K562 (cell line): ENCODE data around the gene HARS2. TPM values are rescaled to one million over a fixed set of nuclear protein-coding genes. Genes with fewer than 3 reads are reported as not detected.

Experiments
- ATAC-seq: fragments of 200-7000 bp; cut with Tn5 transposase; 3 replicates; pipeline ENCODE4 v1.9.1; 2020; ENCODE audit warnings: moderate library complexity
- Bru-seq: library from RNA; stranded (reverse); fragments of 400-500 nt; gene quantifications from one replicate; lab custom pipeline; 2021; lab: Mats Ljungman, UMichigan
- BruChase-seq, 2 experiments: library from RNA; stranded (reverse); fragments of 400-500 nt; gene quantifications; one replicate each; lab custom pipeline; 2021; lab: Mats Ljungman, UMichigan
- BruUV-seq: library from RNA; stranded (reverse); fragments of 400-500 nt; replicated peaks from 2 replicates; lab custom pipeline; 2021; lab: Mats Ljungman, UMichigan
- CTCF ChIA-PET: fragments of 300-600 bp; formaldehyde crosslinking; extraction: SDS; loops from one replicate; lab custom pipeline; 2021; ENCODE audit warnings: low intra/inter-chr PET ratio; lab: Yijun Ruan, JAX
- POLR2A ChIA-PET: fragments of 300-600, 350-650 bp; sonication (Branson Sonifier 250); formaldehyde crosslinking; extraction: SDS; loops from one replicate; lab custom pipeline; 2021; ENCODE audit warnings: antibody characterized with exemption, inconsistent platforms; lab: Yijun Ruan, JAX
- DNase-seq, 4 experiments: peaks; one replicate each; pipeline versions ENCODE4 v3.0.0 to v3.0.0-alpha.2; 2011 to 2018; ENCODE audit warnings: low spot score in 3 of 4, mixed read lengths in 3 of 4; ENCODE audit errors: extremely low read depth in 1 of 4
- FAIRE-seq: peaks from 2 replicates; lab custom pipeline; 2011; peaks lifted over from hg19 to GRCh38; lab: Jason Lieb, UNC
- H2AFZ ChIP-seq: 2 replicates; pipeline ENCODE4 v1.6.0; 2011; ENCODE audit warnings: low read depth, low read length, control low read depth, inconsistent platforms
- H3K27ac ChIP-seq: fragments of 200-600 bp; 3 replicates; pipeline ENCODE4 v1.8.0; 2011; ENCODE audit warnings: low read depth, mild to moderate bottlenecking, control low read depth, inconsistent platforms, low read length, moderate library complexity, mixed read lengths; ENCODE audit errors: extremely low read depth
- H3K27me3 ChIP-seq, 2 experiments: fragments of 300-600 bp in 1 of 2; 2 replicates in 1 of 2; 3 replicates in 1 of 2; pipeline versions ENCODE4 v1.6.0 to v1.8.0; 2011; ENCODE audit warnings: inconsistent platforms in 2 of 2, low read length in 2 of 2, mild to moderate bottlenecking in 1 of 2, mixed read lengths in 1 of 2, moderate library complexity in 1 of 2; ENCODE audit not compliant: control insufficient read depth in 2 of 2, insufficient read depth in 2 of 2
- H3K36me3 ChIP-seq: fragments of 300-600 bp; 3 replicates; pipeline ENCODE4 v1.8.0; 2011; ENCODE audit warnings: mild to moderate bottlenecking, low read length, inconsistent platforms; ENCODE audit not compliant: control insufficient read depth, insufficient read depth
- H3K4me1 ChIP-seq, 2 experiments: fragments of 200-600 bp in 1 of 2; replicated peaks in 1 of 2; 2 replicates in 1 of 2; 3 replicates in 1 of 2; pipeline versions ENCODE4 v1.5.1 to v1.8.0; 2011; ENCODE audit warnings: inconsistent platforms in 2 of 2, low read length in 2 of 2, mild to moderate bottlenecking in 1 of 2, mixed read lengths in 1 of 2, moderate library complexity in 1 of 2; ENCODE audit not compliant: control insufficient read depth in 2 of 2, insufficient read depth in 2 of 2
- H3K4me2 ChIP-seq: 2 replicates; pipeline ENCODE4 v1.6.1; 2011; ENCODE audit warnings: low read length, control low read depth, inconsistent platforms, mixed read lengths; ENCODE audit not compliant: insufficient read depth
- H3K4me3 ChIP-seq: fragments of 200-600 bp; sonication (generic), shearing (Covaris generic); 2 replicates; pipeline ENCODE4 v1.5.1; 2016; ENCODE audit warnings: control low read depth, inconsistent platforms
- H3K79me2 ChIP-seq: fragments of 200-600 bp; 3 replicates; pipeline ENCODE4 v1.8.0; 2011; ENCODE audit warnings: low read length, inconsistent platforms; ENCODE audit not compliant: control insufficient read depth, insufficient read depth
- H3K9ac ChIP-seq, 2 experiments: 2 replicates each; pipeline versions ENCODE4 v1.6.0 to v1.6.1; 2011; ENCODE audit warnings: low read depth in 2 of 2, low read length in 2 of 2, control low read depth in 1 of 2, inconsistent platforms in 1 of 2, mild to moderate bottlenecking in 1 of 2, mixed read lengths in 1 of 2; ENCODE audit not compliant: insufficient read depth in 1 of 2
- H3K9me1 ChIP-seq: one replicate; pipeline ENCODE4 v1.6.0; 2011; ENCODE audit warnings: inconsistent platforms, mild to moderate bottlenecking, low read length, moderate library complexity; ENCODE audit not compliant: control insufficient read depth, insufficient read depth
- H3K9me3 ChIP-seq: replicated peaks from 2 replicates; pipeline ENCODE4 v1.5.1; 2011; ENCODE audit warnings: low read depth, low read length, inconsistent platforms; ENCODE audit not compliant: control insufficient read depth, insufficient read depth
- H4K20me1 ChIP-seq: replicated peaks from 2 replicates; pipeline ENCODE4 v1.6.1; 2011; ENCODE audit warnings: low read length, inconsistent platforms, mixed read lengths; ENCODE audit not compliant: control insufficient read depth, insufficient read depth
- JUN ChIP-seq, 2 experiments: sonication (generic) in 1 of 2; formaldehyde crosslinking in 1 of 2; IDR thresholded peaks; 2 replicates each; pipeline versions ENCODE4 v1.6.1 to v1.8.0; 2012 to 2022; ENCODE audit warnings: borderline replicate concordance in 2 of 2, mild to moderate bottlenecking in 2 of 2, improper control_type of control experiment in 1 of 2, low read depth in 1 of 2, low read length in 1 of 2, missing genetic modification reagents in 1 of 2
- MCM7 ChIP-seq, 2 experiments: fragments of 450-650 bp; IDR thresholded peaks; 2 replicates each; pipeline ENCODE4 v1.6.1; 2016 to 2018
- TBP ChIP-seq: optimal IDR thresholded peaks from 2 replicates; pipeline ENCODE3; 2011; ENCODE audit warnings: low read depth, low read length, improper control_type of control experiment
- ZNF395 ChIP-seq: fragments of 200-800 bp; sonication (Bioruptor generic); IDR thresholded peaks from 2 replicates; pipeline ENCODE4 v1.6.1; 2017; ENCODE audit warnings: missing genetic modification characterization, missing compliant biosample characterization
- ZNF76 ChIP-seq: fragments of 250-450 bp; sonication (Bioruptor Pico); IDR thresholded peaks from 2 replicates; pipeline ENCODE4 v1.4.0; 2020; ENCODE audit warnings: mild to moderate bottlenecking, moderate library complexity, borderline replicate concordance
- ZNF77 ChIP-seq: fragments of 250-450 bp; sonication (Bioruptor Pico); IDR thresholded peaks from 2 replicates; pipeline ENCODE4 v1.5.0; 2020
- WGBS: fragments of 100-300 bp; shearing (Covaris generic); methylation state at CpG from one replicate; pipeline ENCODE4 v1.1.6; 2016; ENCODE audit warnings: low coverage, mixed read lengths; ENCODE audit not compliant: insufficient coverage; ENCODE audit errors: missing lambda C conversion rate; 5-methylcytosine and 5-hydroxymethylcytosine counted together
- in situ Hi-C: fragments of 300-500 bp; cut with MboI; formaldehyde crosslinking; loops from 4 replicates; pipeline ENCODE4 v1.15.0; 2018; ENCODE audit warnings: inconsistent platforms, mixed read lengths
- intact Hi-C: fragments of 100-400 bp; cut with micrococcal nuclease; formaldehyde crosslinking; loops from 2 replicates; pipeline ENCODE4 v1.14.2; 2022
- long read RNA-seq, 3 experiments: library from polyadenylated mRNA in 2 of 3; library from RNA in 1 of 3; unstranded in 2 of 3; stranded (forward) in 1 of 3; transcript quantifications; one replicate each; pipeline ENCODE4 v2.0.0, GENCODE V29; 2019 to 2022
- polyA minus RNA-seq, 3 experiments: library from RNA; depleted of rRNA, polyadenylated mRNA; stranded (reverse); fragments of >200 nt; gene quantifications; 2 replicates each; pipeline ENCODE4 v1.2.3, GENCODE V29; 2011
- polyA plus RNA-seq, 8 experiments: library from polyadenylated mRNA; depleted of rRNA in 4 of 8; stranded (reverse) in 5 of 8; unstranded in 3 of 8; fragments of >200 nt; fragmentation: Nextera tagmentation in 2 of 8; fragmentation: Illumina TruSeq in 1 of 8; extraction: Ambion mirVana in 2 of 8; extraction: Trizol in 1 of 8; gene quantifications; 2 replicates each; pipeline versions ENCODE4 v1.2.1 to v1.2.3, GENCODE V29; 2011 to 2014; ENCODE audit warnings: inconsistent platforms in 1 of 8, missing spikeins in 1 of 8
- total RNA-seq, 7 experiments: library from RNA; depleted of rRNA in 6 of 7; stranded (reverse); fragments of >200 nt in 6 of 7; fragmentation: Illumina TruSeq in 2 of 7; extraction: Trizol in 2 of 7; gene quantifications; 2 replicates each; pipeline versions ENCODE4 v1.2.1 to v1.2.3, GENCODE V29; 2011 to 2021; ENCODE audit warnings: low replicate concordance in 1 of 7
- TF ChIP-seq, protein P1 (sequence below): fragments of 450-650 bp; formaldehyde crosslinking; IDR thresholded peaks from 2 replicates; pipeline ENCODE4 v1.4.0; 2020; ENCODE audit warnings: mild to moderate bottlenecking, moderate library complexity

Gene HARS2, protein sequence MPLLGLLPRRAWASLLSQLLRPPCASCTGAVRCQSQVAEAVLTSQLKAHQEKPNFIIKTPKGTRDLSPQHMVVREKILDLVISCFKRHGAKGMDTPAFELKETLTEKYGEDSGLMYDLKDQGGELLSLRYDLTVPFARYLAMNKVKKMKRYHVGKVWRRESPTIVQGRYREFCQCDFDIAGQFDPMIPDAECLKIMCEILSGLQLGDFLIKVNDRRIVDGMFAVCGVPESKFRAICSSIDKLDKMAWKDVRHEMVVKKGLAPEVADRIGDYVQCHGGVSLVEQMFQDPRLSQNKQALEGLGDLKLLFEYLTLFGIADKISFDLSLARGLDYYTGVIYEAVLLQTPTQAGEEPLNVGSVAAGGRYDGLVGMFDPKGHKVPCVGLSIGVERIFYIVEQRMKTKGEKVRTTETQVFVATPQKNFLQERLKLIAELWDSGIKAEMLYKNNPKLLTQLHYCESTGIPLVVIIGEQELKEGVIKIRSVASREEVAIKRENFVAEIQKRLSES
- total RNA-seq (2011; cell fraction: chromatin; rRNA removed; ENCODE audit: low replicate concordance): 92.0 and 114 TPM in 2 replicates
- total RNA-seq (2011; cell fraction: nucleolus; rRNA removed): 59.0 and 64.1 TPM in 2 replicates
- 73.4 and 88.7 TPM in 2 replicates for total RNA-seq (2011; cell fraction: nucleoplasm; rRNA removed)
- total RNA-seq (2014; rRNA removed): 25.1 and 27.0 TPM in 2 replicates
- 28.4 and 32.6 TPM in 2 replicates for total RNA-seq (2014; rRNA removed; fragmentation: Illumina TruSeq; extraction: Trizol)
- 32.2 and 33.4 TPM in 2 replicates for total RNA-seq (2015; rRNA removed; fragmentation: Illumina TruSeq; extraction: Trizol)
- 25.9 and 27.8 TPM in 2 replicates for total RNA-seq (2021)
- 36.5 and 41.6 TPM in 2 replicates for polyA plus RNA-seq (2011; rRNA removed)
- 18.8 and 23.2 TPM in 2 replicates for polyA plus RNA-seq (2011; cell fraction: cytosol; rRNA removed)
- polyA plus RNA-seq (2011; cell fraction: nucleus; rRNA removed): 62.3 and 85.4 TPM in 2 replicates
- 20.4 and 23.9 TPM in 2 replicates for polyA plus RNA-seq (2012)
- polyA plus RNA-seq (2014; fragmentation: Illumina TruSeq; extraction: Trizol): 23.2 and 26.0 TPM in 2 replicates
- 10 to 100 TPM in 1 of 2 experiments, 1 to 10 TPM in 1; 8.5 to 18.0 TPM for polyA plus RNA-seq (2014; fragmentation: Nextera tagmentation; extraction: Ambion mirVana)
- polyA plus RNA-seq (2014; rRNA removed): 27.1 and 33.0 TPM in 2 replicates
- polyA minus RNA-seq (2011; rRNA and poly(A)+ RNA removed): 51.9 and 57.1 TPM in 2 replicates
- 13.6 and 19.5 TPM in 2 replicates for polyA minus RNA-seq (2011; cell fraction: cytosol; rRNA and poly(A)+ RNA removed)
- 32.2 and 51.2 TPM in 2 replicates for polyA minus RNA-seq (2011; cell fraction: nucleus; rRNA and poly(A)+ RNA removed)
- Bru-seq, nascent RNA: percentile 88 among the genes with signal in this experiment
- percentile 85 among the genes with signal in this experiment for BruChase-seq, experiment 1, labeled RNA remaining after a 2-hour chase
- BruChase-seq, experiment 2, labeled RNA remaining after a 6-hour chase: percentile 89 among the genes with signal in this experiment
- long read RNA-seq, experiment 1, transcript HARS2-215 (12 exons, 2,346 nt): minor isoform, 24 of 142 reads
- long read RNA-seq, experiment 1, transcript HARS2-201 (13 exons, 2,510 nt): major isoform, 79 of 142 reads
- long read RNA-seq, experiment 1, transcript HARS2-219 (14 exons, 2,292 nt): minor isoform, 11 of 142 reads
- long read RNA-seq, experiment 1, partial matches to known transcripts: 21 of 142 reads
- long read RNA-seq, experiment 1, other reads (novel, unspliced or antisense): 4 of 142 reads
- long read RNA-seq, experiment 2, transcript HARS2-201 (13 exons, 2,510 nt): major isoform, 13 of 65 reads
- long read RNA-seq, experiment 2, partial matches to known transcripts: 38 of 65 reads
- long read RNA-seq, experiment 2, other reads (novel, unspliced or antisense): 9 of 65 reads
- long read RNA-seq, experiment 3, transcript HARS2-201 (13 exons, 2,510 nt): major isoform, 16 of 31 reads
- long read RNA-seq, experiment 3, partial matches to known transcripts: 1 of 31 reads
- long read RNA-seq, experiment 3, other reads (novel, unspliced or antisense): 9 of 31 reads

- DNase-seq (peak; percentile 86 to 95 (median 90)), ATAC-seq (peak; percentile 98), FAIRE-seq (peak; percentile 96)
- CTCF ChIA-PET: no interaction called here
- intact Hi-C loops (loop anchor here (2.0 kb wide), 1 partner anchor 26 kb away; the partner anchor contains the start of gene WDR55), in situ Hi-C loops (no loop called here)
- no peaks in the 10 kb centered on the region for H4K20me1 ChIP-seq
- peaks cover 42% of the 10 kb centered on the region for H3K79me2 ChIP-seq
- no peaks in the 10 kb centered on the region for H3K9me1 ChIP-seq
- H3K4me1 ChIP-seq: peaks cover 5 to 14% of the 10 kb centered on the region in 2 experiments; a peak in 3 of 5 replicates
- no peaks in the 10 kb centered on the region for H3K9me3 ChIP-seq
- POLR2A ChIA-PET: interaction anchor here (0.6 to 2.2 kb wide), 21 partner anchors 9 to 858 kb away, joined by 3 to 29 read pairs (median 4); partner anchors contain the start of genes ANKHD1, DND1, EIF4EBP3 and IK
- WGBS: 0% methylated on average over 60 of the region's 61 CpGs
- peak within 1 kb of the TSS; percentile 95 for H2AFZ ChIP-seq
- H3K36me3 ChIP-seq: peaks cover 60% of the 10 kb centered on the region
- peak within 1 kb of the TSS; percentile 98 for H3K4me2 ChIP-seq
- no peaks in the 10 kb centered on the region for H3K27me3 ChIP-seq
- H3K4me3 ChIP-seq: peak within 1 kb of the TSS; percentile 68
- H3K9ac ChIP-seq: peak within 1 kb of the TSS; percentile 76 to 99
- peak within 1 kb of the TSS; percentile 80 for H3K27ac ChIP-seq
- BruUV-seq: no TSS peak
- TF ChIP-seq JUN (IDR thresholded peaks at IDR 0.05; ENCODE audit: borderline replicate concordance, low read depth, low read length) (no peak; the same call in 1 of the 2 replicates), JUN (CRISPR knock-in tag; IDR thresholded peaks at IDR 0.05; ENCODE audit: borderline replicate concordance) (0 out of 2 replicates have a peak, but pooled peaks have one; percentile 60), ZNF76 (CRISPR knock-in tag) (no peak), ZNF395 (peak; percentile 30; the same call in 1 of the 2 replicates), TBP (peak; percentile 83), ZNF77 (CRISPR knock-in tag) (no peak), MCM7 (IDR thresholded peaks at IDR 0.05) (no peak)
- TF ChIP-seq, protein P1, sequence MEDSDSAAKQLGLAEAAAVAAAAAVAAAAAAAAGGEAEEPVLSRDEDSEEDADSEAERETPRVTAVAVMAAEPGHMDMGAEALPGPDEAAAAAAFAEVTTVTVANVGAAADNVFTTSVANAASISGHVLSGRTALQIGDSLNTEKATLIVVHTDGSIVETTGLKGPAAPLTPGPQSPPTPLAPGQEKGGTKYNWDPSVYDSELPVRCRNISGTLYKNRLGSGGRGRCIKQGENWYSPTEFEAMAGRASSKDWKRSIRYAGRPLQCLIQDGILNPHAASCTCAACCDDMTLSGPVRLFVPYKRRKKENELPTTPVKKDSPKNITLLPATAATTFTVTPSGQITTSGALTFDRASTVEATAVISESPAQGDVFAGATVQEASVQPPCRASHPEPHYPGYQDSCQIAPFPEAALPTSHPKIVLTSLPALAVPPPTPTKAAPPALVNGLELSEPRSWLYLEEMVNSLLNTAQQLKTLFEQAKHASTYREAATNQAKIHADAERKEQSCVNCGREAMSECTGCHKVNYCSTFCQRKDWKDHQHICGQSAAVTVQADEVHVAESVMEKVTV: no peak
Measured at GRCh38 chr5:140690941-140691924, at the start of gene HARS2, which contains the start of gene HARS1. Gene HARS2 (plus strand): TSS chr5:140691455. CDS start chr5:140691649, 194 bp downstream. Gene HARS1 (minus strand): TSS chr5:140691370. CDS start chr5:140691304, 66 bp downstream.
